Fibroblast of villous mesenchyme (primary cell): ENCODE results near the gene MRPL58. TPM values are rescaled to one million over a fixed set of nuclear protein-coding genes. Genes with fewer than 3 reads are reported as not detected.
"Not testable (repeated sequence)": the region's sequence is repeated elsewhere in the genome, so short reads cannot be mapped to it uniquely, and the experiment has no call there.

Experiments used
- DNase-seq: peaks from one replicate; pipeline ENCODE4 v3.0.0-alpha.2; 2010; ENCODE audit warnings: low read depth
- H3K4me3 ChIP-seq: 2 replicates; pipeline ENCODE4 v1.5.1; 2011; ENCODE audit warnings: low read depth, mild to moderate bottlenecking, low read length
- total RNA-seq: library from RNA; depleted of rRNA; stranded (reverse); fragments of >200 nt; gene quantifications from 2 replicates; pipeline ENCODE4 v1.2.3, GENCODE V29; 2012
- TF ChIP-seq, protein P1 (sequence below): IDR thresholded peaks from 2 replicates; pipeline ENCODE4 v1.5.1; 2012; ENCODE audit warnings: low read depth, mild to moderate bottlenecking, low read length; ENCODE audit not compliant: insufficient read depth

Gene MRPL58
- total RNA-seq, 1 donor: 23.7 TPM

DNA sequence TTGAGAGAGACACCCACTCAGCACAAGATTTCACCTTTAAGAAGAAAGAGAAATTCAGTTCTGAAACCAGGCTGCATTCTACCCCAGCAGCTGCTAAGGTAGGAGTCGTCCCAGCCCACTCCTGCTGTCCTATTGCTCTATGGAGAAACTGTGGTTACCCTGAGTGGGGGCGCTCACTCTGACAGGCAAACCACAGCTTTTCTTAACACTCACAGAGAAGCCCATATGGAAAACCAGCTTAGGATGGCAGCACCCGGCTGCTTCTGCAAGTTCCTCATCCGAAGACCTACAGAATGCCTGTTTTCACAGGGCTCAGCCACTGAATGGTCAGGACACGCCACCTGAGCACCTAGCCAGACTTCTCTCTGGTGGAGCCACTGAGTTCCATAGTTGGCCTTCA, 26.8 kb downstream of the MRPL58 start:
- H3K4me3 ChIP-seq: no peak overlapping the region
- no peak for DNase-seq
- TF ChIP-seq, protein P1, sequence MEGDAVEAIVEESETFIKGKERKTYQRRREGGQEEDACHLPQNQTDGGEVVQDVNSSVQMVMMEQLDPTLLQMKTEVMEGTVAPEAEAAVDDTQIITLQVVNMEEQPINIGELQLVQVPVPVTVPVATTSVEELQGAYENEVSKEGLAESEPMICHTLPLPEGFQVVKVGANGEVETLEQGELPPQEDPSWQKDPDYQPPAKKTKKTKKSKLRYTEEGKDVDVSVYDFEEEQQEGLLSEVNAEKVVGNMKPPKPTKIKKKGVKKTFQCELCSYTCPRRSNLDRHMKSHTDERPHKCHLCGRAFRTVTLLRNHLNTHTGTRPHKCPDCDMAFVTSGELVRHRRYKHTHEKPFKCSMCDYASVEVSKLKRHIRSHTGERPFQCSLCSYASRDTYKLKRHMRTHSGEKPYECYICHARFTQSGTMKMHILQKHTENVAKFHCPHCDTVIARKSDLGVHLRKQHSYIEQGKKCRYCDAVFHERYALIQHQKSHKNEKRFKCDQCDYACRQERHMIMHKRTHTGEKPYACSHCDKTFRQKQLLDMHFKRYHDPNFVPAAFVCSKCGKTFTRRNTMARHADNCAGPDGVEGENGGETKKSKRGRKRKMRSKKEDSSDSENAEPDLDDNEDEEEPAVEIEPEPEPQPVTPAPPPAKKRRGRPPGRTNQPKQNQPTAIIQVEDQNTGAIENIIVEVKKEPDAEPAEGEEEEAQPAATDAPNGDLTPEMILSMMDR: no peak

DNA sequence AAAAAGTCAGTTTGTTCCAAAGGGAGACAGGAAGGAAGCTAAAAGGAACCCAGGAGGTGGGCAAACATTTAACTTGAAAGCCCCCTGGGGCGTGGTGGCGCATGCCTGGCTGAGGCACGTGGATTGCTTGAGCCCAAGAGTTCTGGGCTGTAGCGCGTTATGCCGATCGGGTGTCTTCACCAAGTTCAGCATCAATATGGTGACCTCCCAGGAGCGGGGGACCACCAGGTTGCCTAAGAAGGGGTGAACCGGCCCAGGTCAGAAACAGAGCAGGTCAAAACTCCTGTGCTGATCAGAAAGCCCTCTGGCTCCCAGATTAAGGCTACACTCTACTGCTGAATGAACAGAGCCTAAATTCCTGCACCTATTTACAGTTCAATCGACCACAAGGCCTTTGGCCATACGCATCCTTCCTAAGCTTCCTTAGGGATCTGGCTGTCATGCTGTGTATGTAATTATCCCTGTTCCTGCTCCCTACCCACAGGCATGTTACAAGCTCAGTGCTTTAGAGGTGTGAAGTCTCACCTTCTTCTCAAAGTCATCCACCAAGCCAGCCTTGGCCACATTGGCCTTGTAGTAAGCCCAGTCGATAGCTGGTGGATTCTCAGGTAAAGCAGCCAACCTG, 29.3 kb downstream of the MRPL58 start:
- no peak overlapping the region for H3K4me3 ChIP-seq
- DNase-seq: no peak
- TF ChIP-seq, protein P1: no peak

DNA sequence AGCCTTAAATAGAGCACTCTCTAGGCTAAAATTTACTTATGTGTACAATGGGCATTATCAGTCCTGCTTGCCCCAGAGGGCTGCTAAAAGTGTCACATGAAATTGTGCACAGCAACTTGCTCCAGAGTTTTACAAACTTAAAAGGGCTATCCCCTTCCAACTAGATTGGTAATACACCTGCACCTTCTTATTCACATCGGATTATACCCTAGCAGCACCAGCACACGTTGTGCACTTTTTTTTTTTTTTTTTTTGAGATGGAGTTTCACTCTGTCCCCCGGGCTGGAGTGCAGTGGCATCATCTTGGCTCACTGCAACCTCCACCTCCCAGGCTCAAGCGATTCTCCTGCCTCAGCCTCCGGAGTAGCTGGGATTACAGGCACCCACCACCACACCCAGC, 31.3 kb downstream of the MRPL58 start:
- not testable (repeated sequence) for DNase-seq

DNA sequence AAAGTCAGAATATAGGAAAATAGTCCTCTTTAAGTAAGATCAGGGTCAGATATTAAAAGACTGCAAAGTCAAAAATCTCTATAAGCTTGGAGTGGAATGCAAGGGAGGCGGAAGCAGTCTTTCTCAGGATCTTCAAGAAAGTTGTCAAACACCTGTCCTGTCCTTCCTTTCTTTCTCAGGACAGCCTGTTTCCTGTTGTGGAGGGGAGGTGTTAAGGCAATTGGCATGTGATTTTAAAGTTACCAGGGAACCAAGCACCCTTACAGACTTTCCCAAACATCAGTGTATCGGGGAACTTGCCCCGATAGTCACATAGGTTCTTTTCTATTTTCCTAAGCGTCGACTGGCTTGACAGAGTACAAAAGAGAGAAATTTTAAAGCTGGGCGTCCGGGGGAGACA, 32.2 kb downstream of the MRPL58 start:
- no peak overlapping the region for H3K4me3 ChIP-seq
- no peak for DNase-seq
- TF ChIP-seq, protein P1: no peak

More for the DNA sequence above, 31.3 kb downstream of the MRPL58 start:
- not testable (repeated sequence) for H3K4me3 ChIP-seq

DNA sequence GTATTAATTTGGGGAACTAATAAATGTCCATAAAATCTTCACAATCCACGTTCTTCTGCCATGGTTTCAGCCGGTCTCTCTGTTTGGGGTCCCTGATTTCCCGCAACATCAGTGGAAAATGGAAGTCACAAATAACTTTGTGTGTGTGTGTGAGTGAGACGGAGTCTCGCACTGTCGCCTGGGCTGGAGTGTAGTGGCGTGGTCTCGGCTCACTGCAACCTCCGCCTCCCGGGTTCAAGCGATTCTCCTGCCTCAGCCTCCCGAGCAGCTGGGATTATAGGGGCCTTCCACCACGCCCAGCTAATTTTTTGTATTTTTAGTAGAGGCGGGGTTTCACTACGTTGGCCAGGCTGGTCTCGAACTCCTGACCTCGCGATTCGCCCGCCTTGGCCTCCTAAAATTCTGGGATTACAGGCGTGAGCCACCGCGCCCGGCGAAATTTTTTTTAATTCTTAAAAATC, 33.5 kb downstream of the MRPL58 start:
- peak overlapping the region; percentile 87 for H3K4me3 ChIP-seq
- not testable (repeated sequence) for DNase-seq

DNA sequence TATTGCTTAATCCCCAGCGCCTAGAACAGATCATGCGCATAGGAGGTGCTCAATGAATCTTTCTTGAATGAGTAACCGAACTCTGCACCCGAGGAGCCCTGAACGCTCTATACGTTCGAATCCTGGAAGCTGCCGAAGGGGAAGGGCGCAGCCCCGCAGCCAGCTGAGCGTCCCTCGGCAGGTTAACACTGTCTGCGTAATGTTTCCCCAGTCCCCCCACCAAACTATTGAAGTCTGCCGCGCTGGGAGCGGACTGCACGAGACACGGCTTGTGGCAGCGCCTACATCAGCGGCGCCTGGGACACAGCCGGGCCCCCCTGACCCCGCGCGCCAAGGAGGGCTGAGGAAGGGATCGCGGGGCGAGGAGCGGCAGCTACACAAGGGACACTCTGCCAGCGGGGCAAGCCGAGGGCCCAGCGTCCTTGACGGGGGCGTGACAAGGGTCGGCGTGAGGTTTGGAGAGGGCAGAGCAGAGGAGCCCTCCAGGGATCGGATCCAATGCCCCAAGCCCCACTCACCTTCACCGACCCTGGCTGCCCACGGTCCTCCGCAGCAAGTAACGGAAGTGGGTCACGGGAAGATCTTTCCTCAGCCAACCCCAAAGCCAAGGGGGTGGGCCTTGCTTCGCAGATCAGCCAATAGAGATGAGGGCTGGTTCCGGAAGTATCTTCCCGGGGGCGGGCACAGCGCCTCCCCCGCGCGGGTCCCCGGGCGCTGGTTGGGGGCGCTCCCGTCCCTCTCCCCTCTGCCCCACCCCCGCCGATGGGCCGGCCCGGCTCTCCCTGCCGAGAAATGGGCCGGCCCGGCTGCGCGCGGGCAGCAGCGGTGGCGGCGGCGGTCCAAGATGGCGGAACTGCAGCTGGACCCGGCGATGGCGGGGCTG, 34.2 kb downstream of the MRPL58 start, which contains the start of the genes ATP5PD and KCTD2:
TSS of gene ATP5PD (minus strand) at position 563 of the 883 bp plus-strand sequence. CDS start 4,319 bp downstream, outside the sequence.
TSS of gene KCTD2 (plus strand) at position 819 of the 883 bp plus-strand sequence. CDS start at position 845, 26 bp downstream.
- TF ChIP-seq, protein P1: no peak
- H3K4me3 ChIP-seq: peak within 1 kb of the TSS; percentile 87
- DNase-seq: peak; percentile 98

DNA sequence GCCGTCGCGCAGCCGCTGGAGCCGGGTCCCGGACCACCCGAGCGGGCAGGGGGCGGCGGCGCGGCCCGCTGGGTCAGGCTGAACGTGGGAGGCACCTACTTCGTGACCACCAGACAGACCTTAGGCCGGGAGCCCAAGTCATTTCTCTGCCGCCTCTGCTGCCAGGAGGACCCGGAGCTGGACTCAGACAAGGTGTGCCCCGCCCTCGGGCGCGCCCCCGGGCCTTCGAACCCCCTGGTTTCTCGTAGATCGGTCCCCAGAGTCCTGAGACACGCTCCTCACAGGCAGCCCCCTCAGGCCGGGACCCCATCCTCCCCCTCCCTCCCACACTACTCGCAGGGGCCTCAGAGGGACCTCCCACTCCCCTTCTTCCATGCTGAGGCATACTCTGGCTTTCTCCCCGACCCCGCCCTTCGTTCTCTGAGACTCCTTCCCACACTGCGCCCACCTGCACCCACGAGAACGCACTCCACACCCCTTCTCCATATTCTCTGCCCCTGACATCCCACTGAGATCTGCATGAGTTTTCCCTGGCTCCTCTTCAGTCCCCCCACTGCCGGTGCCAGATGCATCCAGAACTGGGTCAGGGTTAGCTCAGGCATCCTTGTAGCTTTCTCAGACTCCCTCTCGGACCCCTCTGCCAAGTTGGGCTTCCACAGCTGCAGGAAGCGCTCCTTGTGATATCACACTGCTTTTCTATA, 35.1 kb downstream of the MRPL58 start:
- TF ChIP-seq, protein P1: no peak
- DNase-seq: no peak
- peak overlapping the region; percentile 87 for H3K4me3 ChIP-seq
